IMR-90 (cell line): ENCODE measurements around the gene FAM131B. TPM values are rescaled to one million over a fixed set of nuclear protein-coding genes. Genes with fewer than 3 reads are reported as not detected.
"Not testable (repeated sequence)": the region's sequence is repeated elsewhere in the genome, so short reads cannot be mapped to it uniquely, and the experiment has no call there.

Experiments used
- ATAC-seq: fragments of 200-7000 bp; cut with Tn5 transposase; 2 replicates; pipeline ENCODE4 v1.9.1; 2020; ENCODE audit warnings: low read depth, mild to moderate bottlenecking, moderate library complexity
- BruUV-seq: library from RNA; stranded (reverse); fragments of 400-500 nt; replicated peaks from 2 replicates; lab custom pipeline; 2021; lab: Mats Ljungman, UMichigan
- CTCF ChIA-PET: fragments of 300-600 bp; formaldehyde crosslinking; extraction: SDS; loops from one replicate; lab custom pipeline; 2021; ENCODE audit warnings: antibody characterized with exemption; lab: Yijun Ruan, JAX
- POLR2A ChIA-PET: fragments of 300-600 bp; sonication (Branson Sonifier 250); formaldehyde crosslinking; loops from one replicate; lab custom pipeline; 2022; ENCODE audit warnings: antibody characterized with exemption; ENCODE audit not compliant: unreplicated experiment; lab: Charles Lee
- DNase-seq: peaks from one replicate; pipeline ENCODE4 v3.0.0; 2013
- H2AFZ ChIP-seq: replicated peaks from 2 replicates; pipeline ENCODE3; 2013; ENCODE audit warnings: low read length, mild to moderate bottlenecking; ENCODE audit not compliant: poor library complexity
- H2AK5ac ChIP-seq: 2 replicates; pipeline ENCODE4 v1.6.1; 2013; ENCODE audit warnings: low read depth, low read length, inconsistent platforms
- H2AK9ac ChIP-seq: replicated peaks from 2 replicates; pipeline ENCODE3; 2013; ENCODE audit warnings: mild to moderate bottlenecking, low read depth, low read length, moderate library complexity; ENCODE audit not compliant: poor library complexity
- H2BK120ac ChIP-seq: 2 replicates; pipeline ENCODE4 v1.6.1; 2013; ENCODE audit warnings: low read depth, low read length, inconsistent platforms
- H2BK15ac ChIP-seq: 3 replicates; pipeline ENCODE4 v1.6.1; 2013; ENCODE audit warnings: low read depth, low read length, inconsistent platforms
- H2BK20ac ChIP-seq: 2 replicates; pipeline ENCODE4 v1.6.1; 2013; ENCODE audit warnings: low read depth, mild to moderate bottlenecking, inconsistent platforms, low read length, moderate library complexity
- H2BK5ac ChIP-seq: 2 replicates; pipeline ENCODE4 v1.6.1; 2013; ENCODE audit warnings: mild to moderate bottlenecking, low read depth, low read length, inconsistent platforms; ENCODE audit not compliant: poor library complexity, severe bottlenecking
- H3K14ac ChIP-seq: replicated peaks from 2 replicates; pipeline ENCODE4 v1.6.1; 2013; ENCODE audit warnings: low read depth, low read length, inconsistent platforms
- H3K18ac ChIP-seq: 2 replicates; pipeline ENCODE4 v1.6.1; 2013; ENCODE audit warnings: low read depth, low read length, control low read depth
- H3K23ac ChIP-seq: 2 replicates; pipeline ENCODE4 v1.6.1; 2013; ENCODE audit warnings: low read depth, low read length, inconsistent platforms
- H3K27ac ChIP-seq: 2 replicates; pipeline ENCODE4 v1.5.1; 2013; ENCODE audit warnings: mild to moderate bottlenecking, control low read depth, low read length; ENCODE audit not compliant: insufficient read depth
- H3K27me3 ChIP-seq: 2 replicates; pipeline ENCODE4 v1.6.1; 2013; ENCODE audit warnings: low read length; ENCODE audit not compliant: control insufficient read depth, insufficient read depth
- H3K36me3 ChIP-seq: 2 replicates; pipeline ENCODE4 v1.6.1; 2013; ENCODE audit warnings: low read length, mixed read lengths; ENCODE audit not compliant: control insufficient read depth, insufficient read depth
- H3K4ac ChIP-seq: 2 replicates; pipeline ENCODE4 v1.6.1; 2013; ENCODE audit warnings: low read depth, low read length, inconsistent platforms
- H3K4me1 ChIP-seq: 2 replicates; pipeline ENCODE4 v1.6.1; 2013; ENCODE audit warnings: low read length, mixed read lengths; ENCODE audit not compliant: control insufficient read depth, insufficient read depth
- H3K4me2 ChIP-seq: 2 replicates; pipeline ENCODE4 v1.6.1; 2013; ENCODE audit warnings: low read depth, mild to moderate bottlenecking, control low read depth, low read length, moderate library complexity
- H3K4me3 ChIP-seq: 2 replicates; pipeline ENCODE4 v1.5.1; 2013; ENCODE audit warnings: low read depth, mild to moderate bottlenecking, control low read depth, low read length, moderate library complexity; ENCODE audit not compliant: insufficient read depth
- H3K56ac ChIP-seq: 2 replicates; pipeline ENCODE4 v1.6.1; 2013; ENCODE audit warnings: low read length, inconsistent platforms; ENCODE audit not compliant: insufficient read depth; ENCODE audit errors: extremely low read depth
- H3K79me1 ChIP-seq, 2 experiments: 2 replicates each; pipeline ENCODE4 v1.6.1; 2013; ENCODE audit warnings: low read length in 2 of 2, inconsistent platforms in 1 of 2, low read depth in 1 of 2
- H3K9ac ChIP-seq: 2 replicates; pipeline ENCODE4 v1.6.1; 2013; ENCODE audit warnings: low read depth, low read length, control low read depth
- H3K9me1 ChIP-seq: 2 replicates; pipeline ENCODE4 v1.6.1; 2013; ENCODE audit warnings: low read length, inconsistent platforms; ENCODE audit not compliant: insufficient read depth
- H3K9me3 ChIP-seq: 2 replicates; pipeline ENCODE4 v1.6.1; 2013; ENCODE audit warnings: low read length; ENCODE audit not compliant: control insufficient read depth, insufficient read depth
- H4K20me1 ChIP-seq: 2 replicates; pipeline ENCODE4 v1.6.1; 2013; ENCODE audit warnings: low read length, inconsistent platforms; ENCODE audit not compliant: insufficient read depth
- H4K5ac ChIP-seq: 2 replicates; pipeline ENCODE4 v1.6.1; 2013; ENCODE audit warnings: mild to moderate bottlenecking, low read depth, low read length, control low read depth
- H4K8ac ChIP-seq, 2 experiments: 2 replicates each; pipeline ENCODE4 v1.6.1; 2013; ENCODE audit warnings: low read depth in 2 of 2, low read length in 2 of 2, control low read depth in 1 of 2, inconsistent platforms in 1 of 2
- H4K91ac ChIP-seq: 2 replicates; pipeline ENCODE4 v1.6.1; 2013; ENCODE audit warnings: low read depth, low read length, inconsistent platforms; ENCODE audit not compliant: insufficient read depth
- WGBS, 2 experiments: methylation state at CpG; one replicate each; pipeline versions ENCODE4 v1.1.5 to v1.1.7; 2013; ENCODE audit warnings: missing lambda C conversion rate in 2 of 2; ENCODE audit not compliant: insufficient read length in 1 of 2; ENCODE audit errors: extremely low coverage in 2 of 2; 5-methylcytosine and 5-hydroxymethylcytosine counted together
- dilution Hi-C: fragments of 300-500 bp; cut with HindIII; formaldehyde crosslinking; loops from one replicate; pipeline ENCODE4 v1.14.3; 2018; ENCODE audit warnings: low sequenced_read_pairs; ENCODE audit not compliant: unreplicated experiment
- in situ Hi-C: fragments of 300-500 bp; cut with MboI; formaldehyde crosslinking; loops from 3 replicates; pipeline ENCODE4 v1.14.3; 2019; ENCODE audit warnings: low sequenced_read_pairs, inconsistent platforms, mixed read lengths
- intact Hi-C: fragments of 100-400 bp; cut with micrococcal nuclease; formaldehyde crosslinking; loops from 2 replicates; pipeline ENCODE4 v1.10.0; 2022
- polyA plus RNA-seq, 3 experiments: library from polyadenylated mRNA; depleted of rRNA; stranded (reverse); fragments of >200 nt; gene quantifications; 2 replicates each; pipeline ENCODE4 v1.2.3, GENCODE V29; 2012; ENCODE audit warnings: low replicate concordance in 1 of 3
- total RNA-seq: library from RNA; depleted of rRNA; stranded (reverse); fragments of >200 nt; gene quantifications from 2 replicates; pipeline ENCODE4 v1.2.3, GENCODE V29; 2012

FAM131B gene
- total and polyA plus RNA-seq, 2 of the 4 experiments (the other 2 are of a cell fraction), result 3.4 to 4.3 TPM

GRCh38 chr7:143402233-143402632 lies 39.7 kb upstream of the FAM131B start:
- H2BK15ac ChIP-seq, H2AK5ac ChIP-seq, H2AFZ ChIP-seq, BruUV-seq, H3K9me3 ChIP-seq, H3K14ac ChIP-seq, H3K4me1 ChIP-seq, H3K18ac ChIP-seq, H2AK9ac ChIP-seq, POLR2A ChIA-PET, H3K9ac ChIP-seq, H2BK5ac ChIP-seq, dilution Hi-C loops, H2BK120ac ChIP-seq, H2BK20ac ChIP-seq, H3K9me1 ChIP-seq, DNase-seq, in situ Hi-C loops, H4K20me1 ChIP-seq, ATAC-seq, H4K91ac ChIP-seq, H4K8ac ChIP-seq, H4K5ac ChIP-seq, H3K23ac ChIP-seq, H3K27ac ChIP-seq, intact Hi-C loops, H3K36me3 ChIP-seq, H3K79me1 ChIP-seq, H3K56ac ChIP-seq, H3K4ac ChIP-seq, H3K4me3 ChIP-seq, H3K4me2 ChIP-seq: not testable (repeated sequence)
- CTCF ChIA-PET, result interaction anchor here (1.2 kb wide), 1 partner anchor 23 kb away, joined by 3 read pairs; no protein-coding TSS in a partner anchor
- H3K27me3 ChIP-seq, result peaks cover 10% of the 10 kb centered on the region
- WGBS, 2 experiments, result no CpG with 5 or more reads among the region's 4 CpGs
